Astrocyte (in vitro differentiated cells and primary cell): Measurements from ENCODE around the gene KRT80. TPM values are rescaled to one million over a fixed set of nuclear protein-coding genes. Genes with fewer than 3 reads are reported as not detected.

ENCODE experiments used
- DNase-seq: peaks from one replicate; pipeline ENCODE4 v3.0.0-alpha.2; 2010; ENCODE audit warnings: low read depth
- FAIRE-seq: peaks from 2 replicates; lab custom pipeline; 2011; peaks lifted over from hg19 to GRCh38; lab: Jason Lieb, UNC
- H2AFZ ChIP-seq: 2 replicates; pipeline ENCODE4 v1.6.0; 2012; ENCODE audit warnings: low read depth, low read length, inconsistent platforms
- H3K27ac ChIP-seq: 2 replicates; pipeline ENCODE4 v1.5.1; 2011; ENCODE audit warnings: low read depth, low read length, inconsistent platforms
- H3K27me3 ChIP-seq: 2 replicates; pipeline ENCODE4 v1.6.0; 2011; ENCODE audit warnings: low read length, inconsistent platforms; ENCODE audit not compliant: insufficient read depth
- H3K36me3 ChIP-seq: 2 replicates; pipeline ENCODE4 v1.5.1; 2011; ENCODE audit warnings: low read length, inconsistent platforms; ENCODE audit not compliant: insufficient read depth
- H3K4me1 ChIP-seq: 2 replicates; pipeline ENCODE4 v1.5.1; 2011; ENCODE audit warnings: low read length, inconsistent platforms; ENCODE audit not compliant: insufficient read depth
- H3K4me2 ChIP-seq: 2 replicates; pipeline ENCODE4 v1.6.0; 2012; ENCODE audit warnings: low read length, inconsistent platforms
- H3K4me3 ChIP-seq: 2 replicates; pipeline ENCODE4 v1.5.1; 2011; ENCODE audit warnings: low read depth, mild to moderate bottlenecking, low read length, inconsistent platforms; ENCODE audit not compliant: insufficient read depth
- H3K79me2 ChIP-seq: 2 replicates; pipeline ENCODE4 v1.6.0; 2012; ENCODE audit warnings: mild to moderate bottlenecking, low read length, inconsistent platforms; ENCODE audit not compliant: insufficient read depth
- H3K9ac ChIP-seq: 2 replicates; pipeline ENCODE4 v1.6.0; 2012; ENCODE audit warnings: mild to moderate bottlenecking, low read length, inconsistent platforms
- H3K9me3 ChIP-seq: 2 replicates; pipeline ENCODE4 v1.5.1; 2012; ENCODE audit warnings: low read depth, mild to moderate bottlenecking, low read length, inconsistent platforms; ENCODE audit not compliant: insufficient read depth
- H4K20me1 ChIP-seq: 2 replicates; pipeline ENCODE4 v1.6.0; 2012; ENCODE audit warnings: low read length, inconsistent platforms; ENCODE audit not compliant: insufficient read depth
- H3K27ac Mint-ChIP-seq: one replicate; pipeline ENCODE4 v1.8.0; 2021; ENCODE audit warnings: mild to moderate bottlenecking, mixed read lengths; ENCODE audit not compliant: unreplicated experiment
- H3K27me3 Mint-ChIP-seq: one replicate; pipeline ENCODE4 v1.8.0; 2021; ENCODE audit warnings: low read depth, mixed read lengths; ENCODE audit not compliant: unreplicated experiment
- H3K36me3 Mint-ChIP-seq: one replicate; pipeline ENCODE4 v1.8.0; 2021; ENCODE audit warnings: low read depth, mixed read lengths; ENCODE audit not compliant: unreplicated experiment
- H3K4me1 Mint-ChIP-seq: one replicate; pipeline ENCODE4 v1.8.0; 2021; ENCODE audit warnings: low read depth, mixed read lengths; ENCODE audit not compliant: unreplicated experiment
- H3K4me3 Mint-ChIP-seq: one replicate; pipeline ENCODE4 v1.8.0; 2021; ENCODE audit warnings: mild to moderate bottlenecking, moderate library complexity, mixed read lengths; ENCODE audit not compliant: unreplicated experiment
- H3K9me3 Mint-ChIP-seq: one replicate; pipeline ENCODE4 v1.8.0; 2021; ENCODE audit warnings: mild to moderate bottlenecking, mixed read lengths; ENCODE audit not compliant: unreplicated experiment
- CTCF ChIP-seq: IDR thresholded peaks from 2 replicates; pipeline ENCODE4 v1.5.1; 2011; ENCODE audit warnings: low read depth, mild to moderate bottlenecking, inconsistent platforms, low read length, moderate library complexity; ENCODE audit not compliant: insufficient read depth
- EZH2 ChIP-seq: IDR thresholded peaks from 2 replicates; pipeline ENCODE4 v1.6.1; 2012; ENCODE audit warnings: mild to moderate bottlenecking, low read length, inconsistent platforms; ENCODE audit not compliant: insufficient read depth
- total RNA-seq: library from RNA; stranded (reverse); gene quantifications from 2 replicates; pipeline ENCODE4 v1.2.1, GENCODE V29; 2021

The KRT80 gene
- total RNA-seq, 1 donor from 2014 or later: 3.6 TPM

GRCh38 chr12:52182384-52182783 is 9.4 kb downstream of the KRT80 start:
- peak overlapping the region; percentile 61 for H3K4me2 ChIP-seq
- H3K79me2 ChIP-seq: no peaks in the 10 kb centered on the region
- H3K9me3 ChIP-seq: no peaks in the 10 kb centered on the region
- DNase-seq: no peak
- Mint-ChIP-seq H3K4me3 (no peak overlapping the region), H3K36me3 (peaks cover 1% of the 10 kb centered on the region), H3K27me3 (no peaks in the 10 kb centered on the region), H3K4me1 (peaks cover 41% of the 10 kb centered on the region), H3K9me3 (no peaks in the 10 kb centered on the region), H3K27ac (no peak overlapping the region)
- H3K27me3 ChIP-seq: no peaks in the 10 kb centered on the region
- H3K4me3 ChIP-seq: no peak overlapping the region
- no peaks in the 10 kb centered on the region for H3K36me3 ChIP-seq
- H3K9ac ChIP-seq: peak overlapping the region; percentile 62
- no peak for FAIRE-seq
- H3K4me1 ChIP-seq: peaks cover 53% of the 10 kb centered on the region
- H3K27ac ChIP-seq: peak overlapping the region; percentile 86
- no peaks in the 10 kb centered on the region for H4K20me1 ChIP-seq
- no peak overlapping the region for H2AFZ ChIP-seq
- TF ChIP-seq CTCF: no peak

- H3K36me3 Mint-ChIP-seq: peaks cover 1% of the 10 kb centered on the region
- Histone ChIP-seq H3K4me1 (peaks cover 54% of the 10 kb centered on the region), H3K9me3 (no peaks in the 10 kb centered on the region), H3K9ac (peak overlapping the region; percentile 62), H3K79me2 (no peaks in the 10 kb centered on the region), H3K36me3 (no peaks in the 10 kb centered on the region), H3K4me3 (no peak overlapping the region), H4K20me1 (no peaks in the 10 kb centered on the region), H3K27me3 (no peaks in the 10 kb centered on the region), H3K4me2 (peak overlapping the region; percentile 61), H3K27ac (peak overlapping the region; percentile 86), H2AFZ (peak overlapping the region; percentile 65)
- no peak for TF ChIP-seq EZH2
- no peak for TF ChIP-seq CTCF
- DNase-seq (peak; percentile 85), FAIRE-seq (no peak)
- no peaks in the 10 kb centered on the region for H3K27me3 Mint-ChIP-seq
- no peak overlapping the region for H3K4me3 Mint-ChIP-seq
- H3K27ac Mint-ChIP-seq: peak overlapping the region; percentile 99
- peaks cover 39% of the 10 kb centered on the region for H3K4me1 Mint-ChIP-seq
- H3K9me3 Mint-ChIP-seq: no peaks in the 10 kb centered on the region
Observed at GRCh38 chr12:52181746-52182145, 10.1 kb downstream of the KRT80 start.

GRCh38 chr12:52180971-52181628 is 10.7 kb downstream of the KRT80 start:
- H3K27ac Mint-ChIP-seq: peak overlapping the region; percentile 99

More at GRCh38 chr12:52180971-52181628, 10.7 kb downstream of the KRT80 start:
- H3K9me3 ChIP-seq: no peaks in the 10 kb centered on the region
- peak overlapping the region; percentile 62 for H3K9ac ChIP-seq
- H3K27me3 ChIP-seq: no peaks in the 10 kb centered on the region
- Mint-ChIP-seq H3K27me3 (no peaks in the 10 kb centered on the region), H3K4me1 (peaks cover 33% of the 10 kb centered on the region), H3K36me3 (peaks cover 1% of the 10 kb centered on the region), H3K4me3 (no peak overlapping the region), H3K9me3 (no peaks in the 10 kb centered on the region)
- TF ChIP-seq CTCF (no peak), EZH2 (no peak)
- FAIRE-seq (no peak), DNase-seq (no peak)
- no peaks in the 10 kb centered on the region for H4K20me1 ChIP-seq
- H3K4me2 ChIP-seq: peak overlapping the region; percentile 61
- no peaks in the 10 kb centered on the region for H3K79me2 ChIP-seq
- no peak overlapping the region for H3K4me3 ChIP-seq
- H3K4me1 ChIP-seq: peaks cover 49% of the 10 kb centered on the region
- peak overlapping the region; percentile 65 for H2AFZ ChIP-seq
- no peaks in the 10 kb centered on the region for H3K36me3 ChIP-seq
- peak overlapping the region; percentile 86 for H3K27ac ChIP-seq
